Activated CD4-positive, CD25-positive, alpha-beta regulatory T cell treated with anti-CD3 and anti-CD28 coated beads, Interleukin-2, amount 50 U/mL, for 16 hours (primary cell): Measurements from ENCODE around the gene GATB.

Experiments
- DNase-seq: peaks from one replicate; pipeline ENCODE4 v3.0.0-alpha.2; 2020; ENCODE audit warnings: low read depth, low spot score

Gene GATB

DNA sequence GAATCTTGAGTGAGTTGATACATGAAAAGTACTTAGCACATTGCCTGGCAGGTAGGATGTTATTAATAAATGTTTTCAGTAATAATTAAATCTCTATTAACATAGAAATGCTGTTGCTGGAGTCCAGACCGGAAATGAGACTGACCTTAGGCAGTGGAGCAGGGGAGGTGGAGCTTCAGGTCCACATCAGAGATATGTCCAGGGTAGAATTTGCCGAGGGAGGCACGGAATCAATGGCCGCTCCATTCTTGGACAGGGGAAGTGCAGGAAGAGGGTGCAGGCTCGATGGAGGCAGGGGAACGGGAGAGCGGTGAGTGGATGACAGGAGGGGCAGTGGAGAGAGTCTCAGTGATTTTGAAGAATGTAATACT lies 107.3 kb downstream of the GATB start:
- no peak for DNase-seq

GRCh38 chr4:151652841-151653547 lies 107.8 kb downstream of the GATB start:
- DNase-seq, result no peak

DNA sequence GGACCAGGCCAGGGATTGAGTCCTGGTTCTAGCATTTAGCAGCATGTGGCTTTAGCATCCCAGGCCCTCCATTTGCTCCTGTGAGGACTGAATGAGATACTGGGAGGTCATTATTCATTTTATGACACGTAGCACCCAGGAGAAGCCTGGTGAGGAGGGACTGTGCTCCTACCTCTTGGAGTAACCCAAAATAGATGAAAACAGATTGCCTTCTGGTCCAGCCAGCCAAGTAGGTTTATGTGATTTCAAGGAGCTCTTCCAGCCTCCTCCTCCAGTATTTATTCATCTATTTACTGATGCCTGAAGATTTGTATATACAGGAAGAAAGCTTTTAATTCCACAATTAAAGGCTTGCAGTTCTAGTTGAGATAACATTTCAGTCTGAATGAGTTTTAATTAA lies 109.3 kb downstream of the GATB start:
- DNase-seq, result no peak

DNA sequence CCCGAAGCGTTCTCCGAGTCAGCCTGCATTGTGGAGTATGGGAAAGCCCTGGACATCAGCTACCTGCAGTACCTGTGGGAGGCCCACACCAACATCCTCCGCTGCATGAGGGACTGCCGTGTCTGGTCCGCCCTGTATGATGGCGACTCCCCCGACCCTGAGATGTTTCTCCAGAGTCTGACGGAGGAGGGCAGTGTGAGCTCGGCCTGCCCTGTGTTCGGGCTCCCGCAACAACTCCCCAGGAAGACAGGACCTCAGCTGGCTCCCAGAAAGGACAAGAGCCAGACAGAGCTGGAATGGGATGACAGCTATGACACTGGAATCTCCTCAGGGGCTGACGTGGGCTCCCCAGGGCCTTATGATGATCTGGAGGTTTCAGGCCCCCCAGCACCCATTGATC lies 111.3 kb downstream of the GATB start:
- DNase-seq, result no peak

DNA sequence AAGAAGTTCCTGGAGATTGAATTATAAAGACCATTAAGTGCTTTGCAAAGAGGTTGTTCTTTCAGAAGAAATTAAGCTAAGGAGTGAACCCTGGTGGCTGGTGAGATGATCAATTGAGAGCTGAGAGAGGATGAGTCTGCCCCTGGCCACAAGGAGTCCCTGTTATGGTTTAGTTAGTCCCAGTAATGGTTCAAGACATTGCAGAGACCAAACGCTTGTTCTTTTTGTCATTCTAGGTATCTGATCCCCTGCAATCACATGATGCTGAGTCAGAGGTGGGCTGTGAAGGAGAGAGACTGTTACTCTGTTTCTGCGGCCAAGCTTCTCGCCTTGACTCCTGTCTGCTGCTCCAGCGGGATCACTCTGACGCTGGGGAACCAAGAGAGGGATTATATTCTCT lies 114.5 kb downstream of the GATB start:
- DNase-seq, result no peak

GRCh38 chr4:151644622-151645021 lies 116.2 kb downstream of the GATB start:
- DNase-seq, result no peak

- no peak for DNase-seq
These were observed 117.2 kb downstream of the GATB start for GRCh38 chr4:151643564-151643963.

DNA sequence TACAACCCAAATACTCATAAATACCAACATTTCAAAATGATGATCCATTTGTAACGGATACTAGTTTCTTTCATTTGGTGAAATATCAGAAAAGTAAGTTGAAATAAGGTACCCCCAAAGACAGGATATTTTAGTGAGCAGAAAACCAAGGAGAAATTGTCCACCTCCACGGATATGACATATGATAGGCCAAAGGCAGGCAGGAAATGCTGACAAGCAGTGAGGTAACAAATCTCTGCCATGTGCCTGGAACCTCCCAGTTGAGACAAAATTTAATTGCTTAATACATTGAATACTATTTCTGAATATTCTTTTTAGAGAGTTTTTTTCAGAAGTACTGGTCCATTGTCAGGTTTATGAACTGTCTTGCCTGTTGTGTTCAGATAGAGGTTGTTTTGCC lies 118.8 kb downstream of the GATB start:
- DNase-seq, result no peak

- DNase-seq, result no peak
These were observed 119.6 kb downstream of the GATB start for GRCh38 chr4:151641167-151641566.

DNA sequence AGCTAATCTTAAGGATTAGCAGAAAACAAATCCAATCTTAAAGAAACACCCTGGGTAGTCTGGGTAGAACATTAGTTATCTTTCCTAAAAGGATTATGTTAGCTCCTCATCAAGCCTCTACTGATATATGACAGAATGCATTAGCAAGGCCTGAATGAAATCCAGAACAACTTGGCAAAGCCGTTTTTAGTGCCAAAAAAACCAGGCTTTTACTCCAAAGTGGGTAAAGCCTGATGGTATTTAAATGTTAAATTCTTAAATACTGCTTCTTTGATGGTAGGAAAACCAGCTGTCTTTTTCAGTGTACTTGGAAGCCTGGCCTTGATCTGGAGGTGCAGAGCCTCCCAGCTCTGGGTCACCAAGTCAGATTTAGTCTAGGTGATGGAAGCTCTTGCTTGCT lies 120.4 kb downstream of the GATB start:
- no peak for DNase-seq

- no peak for DNase-seq
These were observed 122.4 kb downstream of the GATB start for GRCh38 chr4:151638295-151638858.

- no peak for DNase-seq
These were observed 129.5 kb downstream of the GATB start for GRCh38 chr4:151631349-151631748.

DNA sequence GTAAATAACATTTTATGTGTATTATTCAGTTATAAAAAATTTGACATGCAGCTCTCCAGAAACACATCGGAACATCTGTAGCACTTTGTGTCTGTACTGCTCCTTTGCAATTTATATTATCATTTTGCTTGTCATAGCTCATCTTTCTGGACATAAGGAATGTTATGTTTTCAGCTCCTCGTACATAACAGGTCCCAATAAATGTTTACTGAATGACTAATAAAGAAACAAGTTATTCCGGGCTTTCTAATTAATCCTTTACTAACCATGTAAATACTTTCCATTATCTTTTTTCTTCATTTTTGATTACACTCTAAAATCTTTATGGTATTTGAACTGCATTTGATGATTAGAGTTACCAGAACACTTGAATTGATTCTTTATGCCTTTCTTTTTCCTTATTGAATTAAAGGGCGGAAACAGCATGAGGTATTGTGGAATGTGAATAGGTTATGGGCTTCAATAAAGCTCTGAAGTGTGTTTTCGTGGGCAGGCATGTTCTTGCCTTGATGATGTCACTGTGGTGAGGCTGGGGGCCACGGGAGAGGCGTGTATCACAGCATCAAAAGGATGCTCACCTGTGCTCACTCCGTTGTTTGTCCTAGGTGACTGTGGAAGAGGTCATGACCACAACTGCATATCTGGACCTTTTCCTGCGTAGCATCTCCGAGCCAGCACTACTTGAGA lies 131.6 kb downstream of the GATB start:
- no peak for DNase-seq

GRCh38 chr4:151628001-151628608 lies 132.7 kb downstream of the GATB start:
- no peak for DNase-seq

GRCh38 chr4:151627491-151627890 lies 133.3 kb downstream of the GATB start:
- DNase-seq, result no peak

GRCh38 chr4:151626751-151627150 lies 134.1 kb downstream of the GATB start:
- DNase-seq, result no peak

GRCh38 chr4:151626228-151626627 lies 134.6 kb downstream of the GATB start:
- no peak for DNase-seq

DNA sequence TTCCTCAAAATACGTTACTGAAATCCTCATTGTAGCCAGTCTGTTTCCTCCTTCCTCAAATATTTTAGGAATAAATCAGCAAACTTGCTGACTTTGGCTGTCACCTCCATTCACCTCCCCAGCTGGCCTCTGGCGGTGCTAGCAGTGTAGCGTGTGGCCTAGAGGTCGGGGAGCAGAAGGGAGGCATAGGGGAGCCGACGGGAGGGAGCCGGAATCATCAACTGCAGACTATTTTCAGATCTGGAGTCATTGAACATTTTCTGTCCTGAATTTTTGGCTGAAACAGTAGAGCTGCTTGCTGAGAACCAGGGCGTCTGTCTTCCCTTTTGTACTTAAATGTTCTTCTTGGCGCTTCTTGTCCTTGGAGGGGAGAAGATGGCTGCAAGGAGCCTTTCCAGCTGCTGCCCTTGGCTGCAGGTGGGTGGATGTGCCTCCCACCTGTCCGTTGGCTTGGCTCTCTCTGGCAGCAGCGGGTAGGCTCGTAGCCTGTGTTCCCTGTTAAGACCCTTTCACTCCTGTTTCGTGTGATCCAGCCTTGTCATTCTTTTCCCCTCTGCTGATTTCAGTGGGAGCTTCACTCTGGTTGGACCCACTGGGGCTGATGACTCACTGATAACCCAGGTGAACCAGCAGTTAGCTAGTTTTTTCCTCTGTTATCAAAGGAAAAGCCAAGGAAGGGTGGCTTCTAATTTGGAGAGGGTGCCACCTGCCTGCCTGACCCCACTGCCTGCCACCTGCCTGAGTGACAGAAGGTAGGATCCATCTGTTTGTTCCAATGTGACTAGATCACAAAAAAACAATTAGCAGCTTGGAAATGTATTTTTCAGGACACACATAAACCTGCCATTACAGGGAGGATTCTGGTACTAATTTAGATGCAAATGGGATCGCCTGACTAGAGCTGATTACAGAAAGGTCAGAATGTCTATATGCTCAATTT lies 135.9 kb downstream of the GATB start:
- no peak for DNase-seq
